ENCODE measurements around the gene MAP3K4.
A peak's percentile ranks its signal among the peaks of the same experiment; 100 is the strongest.

The MAP3K4 gene

DNA sequence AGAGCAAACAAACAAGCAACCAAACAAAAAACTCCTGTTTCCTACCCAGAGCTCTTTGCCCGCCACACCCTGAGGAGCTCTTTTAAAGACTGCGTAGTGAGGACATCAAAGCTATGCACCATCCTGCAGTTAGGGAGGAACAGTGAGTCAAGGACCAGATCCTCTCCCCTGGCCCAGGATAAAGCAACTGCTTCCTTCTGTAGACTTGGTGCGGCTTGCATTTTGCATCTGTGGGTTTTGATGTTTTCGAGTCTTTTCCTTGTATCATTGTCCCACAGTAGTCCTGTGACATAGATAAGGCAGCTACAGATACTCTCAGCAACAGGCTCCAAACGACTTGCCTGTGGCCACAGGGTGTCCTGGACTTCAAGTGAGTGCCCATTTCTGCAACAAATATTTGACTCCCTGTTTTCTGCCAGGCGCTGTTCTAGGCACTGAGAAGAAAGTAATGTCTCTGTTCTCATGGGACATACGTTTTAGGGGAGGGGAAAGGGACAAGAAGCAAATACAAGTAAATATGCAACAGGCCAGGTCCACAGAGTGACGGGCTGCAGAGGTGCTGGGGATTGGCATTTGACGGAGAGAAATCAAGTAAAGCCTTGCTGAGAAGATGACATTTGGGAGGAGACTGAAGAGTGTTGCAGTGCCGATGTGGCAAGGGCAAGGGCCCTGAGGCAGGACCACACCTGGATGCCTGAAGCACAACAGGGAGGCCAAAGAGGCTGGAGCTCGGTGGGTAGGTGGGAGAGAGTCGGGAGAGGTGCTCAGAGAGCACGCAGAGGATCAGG, 35.9 kb upstream of the MAP3K4 start:
- no peak for TF ChIP-seq POLR2AphosphoS5 (IDR thresholded peaks at IDR 0.05; ENCODE audit: borderline replicate concordance, low read depth, low read length)
- no peak overlapping the region for H3K4me3 ChIP-seq
- H3K9ac ChIP-seq (ENCODE audit: insufficient read length): no peak overlapping the region
- no peak for DNase-seq (ENCODE audit: low read depth, low spot score)
- H3K27ac ChIP-seq: no peak overlapping the region
- no peaks in the 10 kb centered on the region for H3K9me3 ChIP-seq (ENCODE audit: low read depth, low read length)
- H3K36me3 ChIP-seq (ENCODE audit: insufficient read depth, low read length): no peaks in the 10 kb centered on the region

DNA sequence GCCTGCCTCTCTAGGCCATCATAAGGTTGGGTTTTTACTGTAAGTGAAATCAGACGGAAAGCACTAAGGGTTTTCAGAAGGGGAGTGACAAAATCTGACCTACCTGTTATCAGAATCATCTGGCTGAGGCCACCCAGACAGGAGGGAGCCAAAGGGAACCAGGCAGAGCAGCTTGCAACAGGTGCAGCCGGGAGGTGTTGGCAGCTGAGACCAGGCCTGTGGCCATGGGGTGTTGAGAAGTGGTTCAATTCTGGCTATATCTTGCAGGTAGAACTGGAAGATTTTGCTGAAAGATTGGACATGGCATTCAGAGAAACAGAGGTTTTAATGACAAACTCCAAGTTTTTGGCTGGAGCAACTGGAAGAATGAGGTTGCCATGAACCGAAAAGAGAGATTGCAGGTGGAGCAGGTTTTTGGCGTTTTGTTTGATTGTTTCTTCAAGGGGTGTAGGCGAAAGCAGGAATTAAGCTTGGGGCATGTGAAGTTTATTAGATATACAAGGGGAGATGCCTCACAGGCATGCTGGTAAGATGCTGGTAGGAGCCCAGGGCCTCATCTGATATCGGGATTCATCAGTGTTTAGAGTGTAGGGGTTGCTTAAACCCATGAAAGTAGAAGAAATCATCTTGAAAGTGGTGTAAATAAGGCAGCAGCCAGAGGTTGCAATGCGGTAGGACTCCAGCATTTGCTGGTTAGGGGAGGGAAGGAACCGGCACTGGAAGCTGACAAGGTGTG, 35.1 kb upstream of the MAP3K4 start:
- no peaks in the 10 kb centered on the region for H3K9me3 ChIP-seq (ENCODE audit: low read depth, low read length)
- H3K27ac ChIP-seq: no peak overlapping the region
- H3K4me3 ChIP-seq: no peak overlapping the region
- no peak for TF ChIP-seq EZH2 (IDR thresholded peaks at IDR 0.05)
- TF ChIP-seq POLR2AphosphoS5 (IDR thresholded peaks at IDR 0.05; ENCODE audit: borderline replicate concordance, low read depth, low read length): no peak
- TF ChIP-seq FOXP2 (optimal IDR thresholded peaks at IDR 0.05; ENCODE audit: control extremely low read depth, extremely low read length, insufficient read depth): no peak
- H3K9ac ChIP-seq (ENCODE audit: insufficient read length): no peak overlapping the region
- H3K36me3 ChIP-seq (ENCODE audit: insufficient read depth, low read length): no peaks in the 10 kb centered on the region
- no peak for DNase-seq (ENCODE audit: low read depth, low spot score)

DNA sequence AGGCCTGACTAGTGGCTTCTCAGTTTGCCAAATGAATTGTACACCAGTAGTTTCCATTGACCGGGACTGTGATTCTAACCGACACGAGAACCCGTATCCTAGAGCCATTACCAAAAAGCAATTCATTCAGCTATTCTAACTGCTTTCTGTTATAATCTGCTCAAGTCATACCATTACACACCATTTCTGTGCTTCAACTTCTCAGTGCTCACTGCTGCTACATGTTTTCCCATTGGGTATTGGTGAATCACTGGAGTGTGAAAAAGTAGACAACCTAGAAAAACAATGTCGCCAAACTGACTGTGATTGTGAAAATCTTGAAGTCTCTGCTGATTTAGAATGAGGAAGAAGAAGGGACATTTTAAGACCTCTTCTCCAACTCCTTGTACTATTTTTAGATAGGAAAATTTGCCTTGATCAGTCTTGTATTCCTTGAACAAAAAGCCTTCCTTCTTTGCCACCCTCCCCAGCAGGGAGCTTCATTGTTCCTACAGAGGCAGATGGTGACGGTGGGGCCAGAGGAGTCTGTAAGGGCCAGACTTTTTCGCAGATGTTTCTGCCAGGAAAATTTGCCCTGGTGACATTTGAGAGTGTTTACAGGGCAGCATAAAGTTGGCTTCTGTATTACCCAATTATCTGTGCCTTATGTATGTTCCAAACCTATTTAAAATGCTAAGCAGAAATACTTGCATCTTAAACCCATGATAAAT, 31.7 kb upstream of the MAP3K4 start:
- Histone ChIP-seq H3K4me3 (no peak overlapping the region), H3K27ac (no peak overlapping the region), H3K9ac (ENCODE audit: insufficient read length) (no peak overlapping the region), H3K36me3 (ENCODE audit: insufficient read depth, low read length) (no peaks in the 10 kb centered on the region), H3K9me3 (ENCODE audit: low read depth, low read length) (no peaks in the 10 kb centered on the region)
- TF ChIP-seq EZH2 (IDR thresholded peaks at IDR 0.05) (no peak), POLR2AphosphoS5 (IDR thresholded peaks at IDR 0.05; ENCODE audit: borderline replicate concordance, low read depth, low read length) (no peak), FOXP2 (optimal IDR thresholded peaks at IDR 0.05; ENCODE audit: control extremely low read depth, extremely low read length, insufficient read depth) (no peak)
- no peak for DNase-seq (ENCODE audit: low read depth, low spot score)

DNA sequence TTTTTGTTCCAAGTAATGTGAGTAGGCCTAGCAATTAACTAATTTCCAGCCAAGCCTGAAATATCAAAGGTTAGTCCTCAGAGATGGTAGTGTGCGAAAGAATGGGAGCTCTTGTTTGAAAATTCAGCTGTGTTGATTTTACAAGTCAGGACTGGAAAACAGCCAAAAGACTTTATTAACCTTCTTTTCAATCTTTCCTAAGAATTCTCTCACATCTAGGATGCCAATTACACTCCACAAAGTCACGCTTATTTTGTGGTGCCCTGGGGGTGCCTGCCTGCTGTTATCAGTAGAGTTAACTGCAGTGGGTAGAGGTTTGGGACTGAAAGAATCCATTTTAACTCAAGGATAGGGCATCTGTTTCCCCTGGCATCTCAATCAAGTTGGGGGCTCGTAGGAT, 30.7 kb upstream of the MAP3K4 start:
- H3K27ac ChIP-seq: no peak overlapping the region
- H3K9ac ChIP-seq (ENCODE audit: insufficient read length): no peak overlapping the region
- H3K36me3 ChIP-seq (ENCODE audit: insufficient read depth, low read length): no peaks in the 10 kb centered on the region
- peak overlapping the region; percentile 30; the same call in 1 of the 2 replicates for H3K4me3 ChIP-seq
- TF ChIP-seq EZH2 (IDR thresholded peaks at IDR 0.05) (no peak), FOXP2 (optimal IDR thresholded peaks at IDR 0.05; ENCODE audit: control extremely low read depth, extremely low read length, insufficient read depth) (no peak), POLR2AphosphoS5 (IDR thresholded peaks at IDR 0.05; ENCODE audit: borderline replicate concordance, low read depth, low read length) (peak; percentile 18; the same call in 1 of the 2 replicates)
- DNase-seq (ENCODE audit: low read depth, low spot score): peak; percentile 88
- no peaks in the 10 kb centered on the region for H3K9me3 ChIP-seq (ENCODE audit: low read depth, low read length)

DNA sequence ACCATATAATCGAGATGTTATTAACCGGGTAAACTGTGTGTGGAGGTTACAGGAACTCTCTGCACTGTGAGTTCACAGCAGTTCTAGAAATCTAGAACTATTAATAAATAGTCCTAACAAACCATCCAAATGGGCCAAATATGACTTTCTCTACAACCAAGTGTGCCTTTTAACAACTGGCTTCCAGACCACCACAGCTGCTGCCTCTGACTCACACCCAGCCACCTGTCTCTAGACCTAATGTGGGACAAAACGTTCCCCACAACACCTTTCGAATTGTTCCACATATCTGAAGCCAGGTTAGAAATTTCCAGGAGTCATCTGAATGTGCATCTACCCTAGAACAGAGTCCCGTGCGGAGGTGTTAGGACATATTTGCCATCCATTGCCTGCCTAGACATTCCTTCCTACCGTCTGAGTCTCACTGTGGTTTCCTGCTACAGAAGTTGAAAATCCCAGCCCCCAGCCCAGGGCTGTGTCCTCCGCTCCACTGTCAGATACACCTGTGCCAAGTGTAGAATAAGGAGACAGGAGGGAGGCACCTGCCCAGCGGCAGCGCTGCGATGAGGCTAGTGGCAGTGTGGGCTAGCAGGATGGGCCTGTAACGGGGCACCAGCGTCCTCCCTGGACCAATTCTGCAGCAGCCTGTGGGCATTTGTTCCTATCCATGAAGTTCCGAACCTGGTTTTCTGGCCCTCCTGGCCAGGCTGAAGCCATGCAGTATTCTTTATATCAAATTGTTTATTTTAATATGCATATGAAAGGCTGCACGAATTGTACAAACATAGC, 28.5 kb upstream of the MAP3K4 start:
- Histone ChIP-seq H3K36me3 (ENCODE audit: insufficient read depth, low read length) (no peaks in the 10 kb centered on the region), H3K9me3 (ENCODE audit: low read depth, low read length) (no peaks in the 10 kb centered on the region), H3K27ac (no peak overlapping the region), H3K4me3 (no peak overlapping the region), H3K9ac (ENCODE audit: insufficient read length) (no peak overlapping the region)
- no peak for DNase-seq (ENCODE audit: low read depth, low spot score)
- TF ChIP-seq EZH2 (IDR thresholded peaks at IDR 0.05) (no peak), FOXP2 (optimal IDR thresholded peaks at IDR 0.05; ENCODE audit: control extremely low read depth, extremely low read length, insufficient read depth) (no peak), POLR2AphosphoS5 (IDR thresholded peaks at IDR 0.05; ENCODE audit: borderline replicate concordance, low read depth, low read length) (no peak)

DNA sequence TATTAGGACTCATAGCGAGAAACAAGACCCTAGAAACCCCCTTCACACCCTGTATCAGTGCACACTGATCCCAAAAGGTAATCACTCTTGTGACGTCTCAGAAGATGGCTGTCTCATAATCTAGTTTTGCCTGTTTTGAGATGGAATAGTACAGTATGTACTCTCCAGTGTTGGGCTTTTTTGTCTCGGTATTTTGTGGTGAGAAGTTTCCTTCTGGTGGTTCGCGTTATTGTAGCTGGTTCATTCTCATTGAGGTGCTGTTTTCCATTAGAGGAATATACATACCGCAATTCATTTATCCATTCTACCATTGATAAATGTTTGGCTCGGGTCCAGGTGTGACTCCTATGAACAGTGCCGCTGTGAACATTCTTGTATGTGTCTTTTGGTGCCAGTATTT, 27.9 kb upstream of the MAP3K4 start:
- H3K9me3 ChIP-seq (ENCODE audit: low read depth, low read length): no peaks in the 10 kb centered on the region
- H3K4me3 ChIP-seq: no peak overlapping the region
- no peak overlapping the region for H3K27ac ChIP-seq
- H3K36me3 ChIP-seq (ENCODE audit: insufficient read depth, low read length): no peaks in the 10 kb centered on the region
- H3K9ac ChIP-seq (ENCODE audit: insufficient read length): no peak overlapping the region
- TF ChIP-seq FOXP2 (optimal IDR thresholded peaks at IDR 0.05; ENCODE audit: control extremely low read depth, extremely low read length, insufficient read depth) (no peak), EZH2 (IDR thresholded peaks at IDR 0.05) (no peak), POLR2AphosphoS5 (IDR thresholded peaks at IDR 0.05; ENCODE audit: borderline replicate concordance, low read depth, low read length) (no peak)
- DNase-seq (ENCODE audit: low read depth, low spot score): no peak

DNA sequence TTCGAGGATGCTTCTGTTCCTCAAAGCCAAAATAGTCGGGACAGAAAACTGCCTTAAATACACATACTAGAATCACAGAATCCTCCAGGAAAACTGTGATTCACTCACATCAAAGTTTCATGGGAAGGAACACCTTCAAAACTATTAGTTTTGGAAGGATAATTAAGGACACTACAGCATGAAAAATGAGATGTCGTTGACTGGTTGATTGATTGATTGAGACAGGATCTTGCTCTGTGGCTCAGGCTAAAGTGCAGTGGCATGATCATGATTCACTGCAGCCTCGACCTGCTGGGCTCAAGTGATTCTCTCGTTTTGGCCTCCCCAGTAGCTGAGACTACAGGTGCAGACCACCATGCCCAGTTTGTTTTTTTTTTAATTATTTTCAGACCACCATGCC, 25.7 kb upstream of the MAP3K4 start:
- Histone ChIP-seq H3K9ac (ENCODE audit: insufficient read length) (no peak overlapping the region), H3K4me3 (no peak overlapping the region), H3K36me3 (ENCODE audit: insufficient read depth, low read length) (no peaks in the 10 kb centered on the region), H3K27ac (no peak overlapping the region), H3K9me3 (ENCODE audit: low read depth, low read length) (no peaks in the 10 kb centered on the region)
- no peak for DNase-seq (ENCODE audit: low read depth, low spot score)
- no peak for TF ChIP-seq EZH2 (IDR thresholded peaks at IDR 0.05)
- no peak for TF ChIP-seq FOXP2 (optimal IDR thresholded peaks at IDR 0.05; ENCODE audit: control extremely low read depth, extremely low read length, insufficient read depth)
- TF ChIP-seq POLR2AphosphoS5 (IDR thresholded peaks at IDR 0.05; ENCODE audit: borderline replicate concordance, low read depth, low read length): no peak
